Hepatocyte (in vitro differentiated cells): ENCODE results near the gene TBC1D9.

Experiments used
- EZH2phosphoT487 ChIP-seq: fragments of 200-600 bp; sonication (generic); IDR thresholded peaks from one replicate; pipeline ENCODE4 v1.6.1; 2018; ENCODE audit warnings: antibody characterized with exemption, mild to moderate bottlenecking, low read depth, moderate library complexity; ENCODE audit not compliant: unreplicated experiment, severe bottlenecking
- TF ChIP-seq, protein P1 (sequence below): fragments of 200-600 bp; sonication (generic); IDR thresholded peaks from 2 replicates; pipeline ENCODE4 v1.5.1; 2016; ENCODE audit warnings: antibody characterized with exemption, mild to moderate bottlenecking; ENCODE audit not compliant: poor library complexity

DNA sequence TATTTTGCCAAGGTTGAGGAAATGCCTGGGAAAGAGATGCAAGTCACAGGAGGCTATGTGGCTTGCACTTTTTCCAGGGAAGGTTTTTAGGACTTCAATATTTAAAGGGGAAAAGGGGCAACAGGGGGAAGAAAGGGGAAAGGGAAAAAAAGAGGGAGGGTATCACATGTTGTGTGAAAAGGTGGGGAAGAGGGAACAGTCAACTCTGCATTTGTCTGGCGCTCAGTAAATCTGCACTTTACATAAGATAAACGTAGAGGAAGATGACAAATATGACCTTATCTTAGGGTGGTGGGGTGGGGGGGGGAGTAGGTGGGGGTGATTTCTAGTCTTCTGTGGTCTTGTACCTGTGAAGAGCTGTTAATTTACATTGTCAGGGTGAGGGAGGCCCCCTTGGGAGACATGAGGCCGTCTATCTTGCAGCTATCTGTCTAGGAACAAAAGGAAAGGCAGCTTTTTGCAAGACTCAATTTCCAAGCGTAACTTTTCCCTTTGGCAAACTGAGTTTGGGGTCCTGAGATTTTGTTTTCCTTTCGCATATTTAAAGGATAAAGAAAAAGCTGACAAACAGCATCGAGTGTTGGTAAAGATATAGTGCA, 115.9 kb downstream of the TBC1D9 start:
- TF ChIP-seq, protein P1, sequence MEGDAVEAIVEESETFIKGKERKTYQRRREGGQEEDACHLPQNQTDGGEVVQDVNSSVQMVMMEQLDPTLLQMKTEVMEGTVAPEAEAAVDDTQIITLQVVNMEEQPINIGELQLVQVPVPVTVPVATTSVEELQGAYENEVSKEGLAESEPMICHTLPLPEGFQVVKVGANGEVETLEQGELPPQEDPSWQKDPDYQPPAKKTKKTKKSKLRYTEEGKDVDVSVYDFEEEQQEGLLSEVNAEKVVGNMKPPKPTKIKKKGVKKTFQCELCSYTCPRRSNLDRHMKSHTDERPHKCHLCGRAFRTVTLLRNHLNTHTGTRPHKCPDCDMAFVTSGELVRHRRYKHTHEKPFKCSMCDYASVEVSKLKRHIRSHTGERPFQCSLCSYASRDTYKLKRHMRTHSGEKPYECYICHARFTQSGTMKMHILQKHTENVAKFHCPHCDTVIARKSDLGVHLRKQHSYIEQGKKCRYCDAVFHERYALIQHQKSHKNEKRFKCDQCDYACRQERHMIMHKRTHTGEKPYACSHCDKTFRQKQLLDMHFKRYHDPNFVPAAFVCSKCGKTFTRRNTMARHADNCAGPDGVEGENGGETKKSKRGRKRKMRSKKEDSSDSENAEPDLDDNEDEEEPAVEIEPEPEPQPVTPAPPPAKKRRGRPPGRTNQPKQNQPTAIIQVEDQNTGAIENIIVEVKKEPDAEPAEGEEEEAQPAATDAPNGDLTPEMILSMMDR = no peak
- no peak for TF ChIP-seq EZH2phosphoT487
